GM12864 (cell line): ENCODE results near the gene AFG1L.

Experiments
- DNase-seq: peaks from one replicate; pipeline ENCODE4 v3.0.0-alpha.2; 2011; ENCODE audit warnings: low read depth
- H3K4me3 ChIP-seq: 2 replicates; pipeline ENCODE4 v1.5.1; 2011; ENCODE audit warnings: mild to moderate bottlenecking, low read depth, low read length, control low read depth
- TF ChIP-seq, protein P1 (sequence below): IDR thresholded peaks from 2 replicates; pipeline ENCODE4 v1.5.1; 2011; ENCODE audit warnings: low read depth, mild to moderate bottlenecking, moderate library complexity, low read length, control low read depth, inconsistent platforms; ENCODE audit errors: missing control alignments

AFG1L gene

DNA sequence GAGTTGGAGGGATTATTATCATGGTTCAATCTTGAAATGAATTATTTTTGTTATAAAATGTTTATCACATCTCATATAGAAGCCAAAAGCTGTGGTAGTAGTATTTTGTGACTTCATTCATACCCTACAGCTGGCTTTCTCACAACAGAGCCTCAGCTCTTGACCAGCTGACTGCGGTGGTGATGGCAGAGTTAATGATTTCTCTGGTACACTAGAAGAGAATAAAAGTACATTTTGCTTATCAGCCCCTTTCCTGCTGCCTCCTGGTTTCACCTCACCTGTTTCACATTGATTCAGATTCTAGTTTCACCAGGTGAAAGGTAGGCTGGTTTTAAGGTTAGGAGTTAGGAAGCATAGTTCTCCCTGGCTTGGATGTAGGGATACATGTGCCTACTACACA lies 55.7 kb downstream of the AFG1L start:
- DNase-seq, result no peak
- H3K4me3 ChIP-seq, result no peak overlapping the region
- TF ChIP-seq, protein P1, sequence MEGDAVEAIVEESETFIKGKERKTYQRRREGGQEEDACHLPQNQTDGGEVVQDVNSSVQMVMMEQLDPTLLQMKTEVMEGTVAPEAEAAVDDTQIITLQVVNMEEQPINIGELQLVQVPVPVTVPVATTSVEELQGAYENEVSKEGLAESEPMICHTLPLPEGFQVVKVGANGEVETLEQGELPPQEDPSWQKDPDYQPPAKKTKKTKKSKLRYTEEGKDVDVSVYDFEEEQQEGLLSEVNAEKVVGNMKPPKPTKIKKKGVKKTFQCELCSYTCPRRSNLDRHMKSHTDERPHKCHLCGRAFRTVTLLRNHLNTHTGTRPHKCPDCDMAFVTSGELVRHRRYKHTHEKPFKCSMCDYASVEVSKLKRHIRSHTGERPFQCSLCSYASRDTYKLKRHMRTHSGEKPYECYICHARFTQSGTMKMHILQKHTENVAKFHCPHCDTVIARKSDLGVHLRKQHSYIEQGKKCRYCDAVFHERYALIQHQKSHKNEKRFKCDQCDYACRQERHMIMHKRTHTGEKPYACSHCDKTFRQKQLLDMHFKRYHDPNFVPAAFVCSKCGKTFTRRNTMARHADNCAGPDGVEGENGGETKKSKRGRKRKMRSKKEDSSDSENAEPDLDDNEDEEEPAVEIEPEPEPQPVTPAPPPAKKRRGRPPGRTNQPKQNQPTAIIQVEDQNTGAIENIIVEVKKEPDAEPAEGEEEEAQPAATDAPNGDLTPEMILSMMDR, result no peak

DNA sequence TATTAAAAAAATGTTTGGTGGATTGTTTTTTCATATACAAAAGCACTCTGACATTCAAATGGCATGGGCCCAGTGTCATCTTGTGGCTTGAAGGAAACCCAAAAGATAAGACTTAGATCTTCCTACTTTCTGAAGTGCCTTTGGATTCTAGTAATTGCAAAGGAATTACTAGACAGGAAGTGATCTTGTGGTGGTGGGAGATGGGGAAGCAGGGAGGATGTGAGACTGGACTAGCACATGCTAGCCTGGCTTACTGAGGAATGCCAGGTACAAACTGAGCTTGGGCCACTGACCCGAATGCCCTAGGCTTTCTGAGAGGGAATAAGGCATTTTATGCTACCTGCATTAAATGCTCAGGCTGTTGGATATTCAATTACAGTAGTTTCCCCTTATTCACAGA lies 59.0 kb downstream of the AFG1L start:
- no peak overlapping the region for H3K4me3 ChIP-seq
- DNase-seq, result no peak
- TF ChIP-seq, protein P1, result no peak

DNA sequence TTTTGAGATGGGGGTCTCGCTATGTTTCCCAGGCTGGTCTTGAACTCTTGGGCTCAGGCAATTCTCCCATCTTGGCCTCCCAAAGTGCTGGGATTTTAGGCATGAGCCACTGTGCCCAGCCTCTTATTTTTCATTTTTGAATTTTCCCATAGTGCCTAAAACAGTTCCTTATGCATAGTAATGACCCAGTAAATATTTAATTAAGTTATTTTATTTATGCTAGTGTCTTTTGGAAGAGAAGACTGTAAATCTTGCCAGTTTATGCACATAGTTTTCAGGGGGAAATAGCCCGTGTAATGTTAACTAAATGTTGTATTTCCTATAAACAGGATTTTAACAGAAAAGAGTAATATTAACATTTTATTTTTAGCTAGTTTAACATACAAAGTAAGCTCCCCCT lies 60.3 kb downstream of the AFG1L start:
- TF ChIP-seq, protein P1, result no peak
- no peak overlapping the region for H3K4me3 ChIP-seq
- no peak for DNase-seq

DNA sequence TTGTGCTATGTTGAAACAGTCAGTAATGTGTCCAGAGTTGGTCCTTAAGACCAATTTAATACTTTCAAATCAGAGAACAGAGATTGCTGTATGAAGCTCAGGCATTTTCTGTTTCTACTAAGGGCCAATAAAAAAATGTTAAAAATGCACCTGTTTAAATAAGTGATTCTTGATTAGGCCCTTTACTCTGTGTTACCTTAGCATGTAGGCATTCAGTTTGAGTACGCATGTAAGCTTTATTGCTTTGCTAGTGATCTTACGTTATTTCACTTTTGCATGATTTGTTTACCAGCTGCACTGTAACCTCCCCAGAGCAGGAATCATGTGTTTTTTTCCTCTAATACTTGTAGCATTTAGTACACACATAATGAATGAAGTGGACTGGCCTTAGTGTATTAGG lies 61.0 kb downstream of the AFG1L start:
- H3K4me3 ChIP-seq, result no peak overlapping the region
- DNase-seq, result no peak
- TF ChIP-seq, protein P1, result no peak

DNA sequence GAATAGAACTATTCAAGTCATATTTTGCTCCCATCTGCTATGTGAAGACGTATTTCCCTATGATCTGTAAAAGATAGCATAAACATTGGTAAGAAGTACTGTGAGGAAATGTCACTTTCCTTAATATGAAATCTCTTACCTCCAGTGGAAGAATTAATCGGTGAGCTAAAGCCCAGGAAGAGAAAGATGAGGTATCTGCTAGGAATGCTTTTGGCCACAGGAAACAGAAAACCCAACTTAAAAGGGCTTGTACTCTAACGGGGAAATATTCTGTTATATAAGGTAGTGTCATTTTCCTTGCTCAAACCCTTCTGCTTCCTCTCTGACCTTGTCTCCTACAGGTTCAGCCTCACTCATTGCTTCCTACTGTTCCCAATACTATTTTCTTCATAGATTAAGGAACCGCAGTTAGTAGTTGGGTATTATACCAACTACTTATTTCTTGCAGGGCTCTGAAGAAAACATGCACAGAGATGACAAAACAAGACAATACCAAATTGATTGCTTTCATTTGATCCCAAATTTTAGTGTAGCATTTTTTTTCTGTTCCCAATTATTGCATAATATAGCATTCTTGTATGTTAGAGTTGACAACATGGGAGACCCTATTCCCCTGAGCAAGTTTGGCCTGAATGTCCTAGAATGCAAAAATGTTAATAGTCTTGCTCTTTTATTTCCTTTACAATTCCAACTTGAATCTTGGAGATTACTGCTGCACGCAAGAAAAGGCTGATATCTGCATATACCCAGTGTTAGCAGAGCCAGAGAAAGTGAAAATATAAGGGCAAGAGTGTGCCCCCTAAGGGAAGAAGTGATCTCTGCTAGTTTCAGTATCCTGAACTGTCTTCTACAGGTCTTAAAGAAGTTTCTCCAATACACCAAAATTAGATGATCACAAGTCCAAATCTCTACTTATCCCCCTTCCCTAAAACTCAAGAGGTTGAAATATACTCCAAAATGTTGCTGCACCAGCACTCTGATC lies 65.3 kb downstream of the AFG1L start:
- TF ChIP-seq, protein P1, result peak; percentile 34
- H3K4me3 ChIP-seq, result no peak overlapping the region
- no peak for DNase-seq

DNA sequence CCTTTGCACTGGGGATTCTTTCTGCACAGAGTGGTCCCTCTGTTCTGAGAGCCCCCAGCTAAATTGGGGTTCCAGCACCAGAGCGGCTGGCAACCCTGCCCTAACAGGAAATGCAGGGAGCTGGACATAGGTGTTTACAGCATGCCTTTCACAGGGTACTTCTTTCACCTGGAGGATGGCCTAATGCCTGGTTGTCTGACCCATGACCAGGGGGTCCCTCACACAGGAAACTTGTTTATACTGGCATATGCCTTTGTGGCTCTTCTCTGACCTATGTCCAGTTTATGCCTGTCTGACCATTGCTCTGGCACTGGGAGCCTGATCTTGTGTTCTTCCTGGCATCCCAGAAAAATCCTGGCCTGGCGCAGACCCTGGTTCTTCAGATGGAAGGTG lies 66.1 kb downstream of the AFG1L start:
- no peak for DNase-seq
- no peak overlapping the region for H3K4me3 ChIP-seq
- TF ChIP-seq, protein P1, result no peak

DNA sequence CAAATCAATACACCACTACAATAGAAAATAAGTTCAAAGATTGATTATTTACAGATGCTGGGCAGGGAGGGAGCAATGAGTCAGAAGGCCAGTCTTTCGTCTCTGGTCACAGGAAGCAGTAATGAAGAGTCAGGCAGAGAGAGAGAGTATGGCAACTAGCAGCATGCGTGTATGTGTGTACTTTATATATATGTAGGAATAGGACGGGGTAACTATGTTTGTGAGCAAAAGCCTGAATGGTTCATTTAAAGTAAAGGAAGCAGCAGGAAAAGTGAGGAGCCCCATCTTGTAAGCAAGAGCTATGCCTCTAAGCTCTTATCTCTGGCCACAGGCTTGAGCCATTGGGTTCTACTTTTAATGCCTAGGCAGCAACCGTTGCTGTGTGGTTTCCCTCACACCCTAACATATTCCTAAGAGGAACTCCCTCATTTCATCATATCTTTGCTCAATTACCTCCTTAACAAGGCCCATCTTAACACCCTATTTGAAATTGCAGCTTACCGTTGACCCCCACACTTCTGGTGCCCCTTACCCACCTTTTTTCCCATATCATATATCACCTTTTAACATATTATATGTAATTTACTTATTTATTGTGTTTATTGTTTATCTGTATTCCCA lies 66.6 kb downstream of the AFG1L start:
- DNase-seq, result no peak

More for the DNA sequence above, 66.6 kb downstream of the AFG1L start:
- TF ChIP-seq, protein P1, result no peak
- no peak overlapping the region for H3K4me3 ChIP-seq
